ENCODE measurements around the gene OBSCN.

The OBSCN gene

DNA sequence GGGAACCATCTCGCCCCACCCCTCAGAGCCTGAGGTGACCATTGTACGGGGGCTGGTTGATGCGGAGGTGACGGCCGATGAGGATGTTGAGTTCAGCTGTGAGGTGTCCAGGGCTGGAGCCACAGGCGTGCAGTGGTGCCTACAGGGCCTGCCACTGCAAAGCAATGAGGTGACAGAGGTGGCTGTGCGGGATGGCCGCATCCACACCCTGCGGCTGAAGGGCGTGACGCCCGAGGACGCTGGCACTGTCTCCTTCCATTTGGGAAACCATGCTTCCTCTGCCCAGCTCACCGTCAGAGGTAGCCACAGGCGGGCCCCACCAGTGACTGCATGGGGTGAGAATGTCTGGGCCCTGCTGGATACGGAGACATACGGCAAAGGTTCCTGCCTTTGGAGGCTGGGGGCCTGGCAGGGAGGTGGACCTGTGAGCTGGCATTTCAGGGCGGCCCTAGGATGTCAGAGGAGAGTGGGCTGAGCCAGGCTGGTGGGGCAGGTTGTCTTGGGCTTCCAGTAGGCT, 100.3 kb downstream of the OBSCN start:
- DNase-seq (ENCODE audit: low read depth in 2 of 2) = no peak

DNA sequence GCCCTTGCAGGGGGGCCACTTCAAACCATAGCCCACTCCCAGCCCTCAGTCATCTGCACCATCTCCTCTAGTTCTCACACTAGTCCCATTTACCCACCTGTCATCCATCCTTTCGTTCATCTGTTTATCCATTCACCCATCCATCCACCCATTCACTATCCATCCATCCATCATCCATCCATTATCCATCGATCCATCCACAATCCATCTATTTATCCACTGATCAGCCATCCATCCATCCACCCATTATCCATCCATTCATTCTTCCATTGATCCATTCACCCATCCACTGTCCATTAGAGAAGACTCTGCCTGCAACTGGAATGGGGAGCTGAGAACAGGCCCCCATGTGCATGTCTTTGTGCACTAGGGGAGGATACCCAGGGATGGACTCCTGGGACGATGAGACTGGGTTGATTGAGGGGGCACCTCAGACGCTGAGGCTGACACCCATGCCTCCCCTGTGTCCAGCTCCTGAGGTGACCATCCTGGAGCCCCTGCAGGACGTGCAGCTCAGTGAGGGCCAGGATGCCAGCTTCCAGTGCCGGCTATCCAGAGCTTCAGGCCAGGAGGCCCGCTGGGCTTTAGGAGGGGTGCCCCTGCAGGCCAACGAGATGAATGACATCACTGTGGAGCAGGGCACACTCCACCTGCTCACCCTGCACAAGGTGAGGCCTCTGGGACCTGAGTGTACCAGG, 100.9 kb downstream of the OBSCN start:
- DNase-seq (ENCODE audit: low read depth in 2 of 2) = no peak

DNA sequence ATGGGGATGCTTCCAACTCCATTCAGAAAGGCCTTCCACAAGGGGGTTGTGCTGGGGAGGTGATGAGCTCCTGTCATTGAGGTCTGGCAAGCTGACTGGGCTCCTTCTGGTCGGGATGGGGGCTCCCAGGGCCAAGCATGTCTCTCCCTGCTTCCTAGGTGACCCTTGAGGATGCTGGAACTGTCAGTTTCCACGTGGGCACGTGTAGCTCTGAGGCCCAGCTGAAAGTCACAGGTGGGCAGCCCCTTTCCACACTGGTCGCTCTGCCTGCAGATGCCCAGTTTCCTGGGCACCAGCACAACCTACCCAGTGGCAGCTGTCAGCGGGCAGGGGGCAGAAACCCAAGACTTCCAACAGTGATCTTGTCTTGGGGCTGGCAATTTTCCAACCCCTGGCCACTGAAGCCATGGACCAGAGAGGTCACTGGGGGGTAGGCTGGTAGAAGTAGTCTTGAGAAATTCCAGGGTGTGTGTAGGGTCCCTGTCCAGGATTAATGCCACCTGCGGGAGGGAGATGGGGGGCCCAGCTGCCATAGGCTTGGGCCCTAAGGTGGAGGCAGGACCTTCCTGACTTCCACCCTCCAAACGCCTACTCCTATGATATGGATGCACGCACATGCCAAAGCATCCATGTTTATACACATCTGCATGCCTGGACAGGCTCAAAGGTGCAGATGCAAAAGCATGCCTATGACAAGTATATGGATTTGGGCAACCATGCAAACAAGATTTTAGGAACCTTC, 101.7 kb downstream of the OBSCN start:
- no peak for DNase-seq (ENCODE audit: low read depth in 2 of 2)

DNA sequence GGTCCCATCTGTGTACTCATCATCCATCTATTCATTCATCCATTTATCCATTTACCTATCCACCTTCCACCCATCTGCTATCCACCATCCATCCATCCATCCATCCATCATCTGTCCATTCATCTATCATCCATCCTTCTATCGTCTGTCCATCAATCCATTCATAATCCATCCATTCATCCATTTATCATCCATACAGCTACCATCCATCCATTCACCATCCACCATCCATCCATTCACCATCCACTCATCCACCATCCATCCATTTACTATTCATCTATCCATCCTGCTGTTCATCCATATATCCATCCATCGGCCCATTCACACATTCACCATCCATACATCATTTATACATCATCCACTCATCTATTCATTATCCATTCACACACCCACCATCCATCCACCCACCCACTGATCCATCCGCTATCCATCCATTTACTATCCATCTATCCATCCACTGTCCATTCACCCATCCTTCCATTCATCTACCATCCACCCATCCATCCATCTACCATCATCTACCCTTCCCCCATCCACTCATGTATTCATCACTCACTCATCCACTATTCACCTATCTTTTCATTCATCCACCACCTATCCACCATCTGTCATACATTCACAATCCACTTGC, 102.4 kb downstream of the OBSCN start:
- DNase-seq (ENCODE audit: low read depth in 2 of 2) = no peak

DNA sequence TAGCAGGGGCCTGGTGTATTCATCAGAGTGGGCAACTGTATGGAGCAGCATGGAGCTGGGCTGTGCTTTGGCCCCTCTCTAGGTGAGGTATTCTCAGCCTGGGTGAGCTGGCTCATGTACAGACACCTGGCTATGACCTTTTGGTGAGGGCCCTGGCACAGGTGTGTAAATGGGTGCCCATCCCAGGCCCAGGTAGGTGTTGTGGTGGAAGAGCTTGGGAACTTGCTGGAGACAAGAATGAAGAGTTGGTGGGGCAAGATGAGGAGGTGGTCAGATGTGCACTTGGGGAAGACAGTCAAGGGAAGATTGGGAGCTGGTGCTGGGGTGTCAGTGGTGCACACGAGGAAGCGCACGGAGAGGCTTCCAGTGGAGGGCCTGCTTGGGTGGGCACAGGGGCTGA, 103.2 kb downstream of the OBSCN start:
- DNase-seq (ENCODE audit: low read depth in 2 of 2) = no peak

DNA sequence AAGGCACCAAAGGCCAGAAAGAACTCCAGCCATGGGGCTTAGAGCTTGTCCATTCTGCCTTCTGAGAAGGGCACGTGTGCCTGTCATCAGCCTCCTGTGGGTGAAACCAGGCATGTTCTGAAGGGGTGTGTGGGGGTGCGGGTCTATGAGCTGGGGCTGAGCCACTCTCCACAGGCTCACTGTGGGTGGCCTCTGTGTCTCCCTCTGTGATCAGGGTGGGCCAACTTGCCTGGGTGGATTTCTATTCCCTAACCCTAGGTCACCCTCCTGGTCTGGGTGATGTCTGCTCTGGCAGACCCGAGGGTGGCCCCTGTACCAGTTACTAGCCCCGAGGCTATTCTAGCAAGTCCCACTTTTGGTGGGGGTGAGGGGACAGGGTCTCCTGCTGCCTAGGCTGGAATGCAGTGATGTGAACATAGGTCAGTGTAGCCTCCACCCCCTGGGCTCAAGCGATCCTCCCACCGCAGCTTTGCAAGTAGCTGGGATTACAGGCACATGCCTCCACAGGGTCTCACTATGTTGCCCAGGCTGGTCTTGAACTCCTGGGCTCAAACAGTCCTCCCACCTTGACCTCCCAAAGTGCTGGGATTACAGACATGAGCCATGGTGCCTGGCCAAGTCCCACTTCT, 104.4 kb downstream of the OBSCN start:
- DNase-seq (ENCODE audit: low read depth in 2 of 2) = no peak

DNA sequence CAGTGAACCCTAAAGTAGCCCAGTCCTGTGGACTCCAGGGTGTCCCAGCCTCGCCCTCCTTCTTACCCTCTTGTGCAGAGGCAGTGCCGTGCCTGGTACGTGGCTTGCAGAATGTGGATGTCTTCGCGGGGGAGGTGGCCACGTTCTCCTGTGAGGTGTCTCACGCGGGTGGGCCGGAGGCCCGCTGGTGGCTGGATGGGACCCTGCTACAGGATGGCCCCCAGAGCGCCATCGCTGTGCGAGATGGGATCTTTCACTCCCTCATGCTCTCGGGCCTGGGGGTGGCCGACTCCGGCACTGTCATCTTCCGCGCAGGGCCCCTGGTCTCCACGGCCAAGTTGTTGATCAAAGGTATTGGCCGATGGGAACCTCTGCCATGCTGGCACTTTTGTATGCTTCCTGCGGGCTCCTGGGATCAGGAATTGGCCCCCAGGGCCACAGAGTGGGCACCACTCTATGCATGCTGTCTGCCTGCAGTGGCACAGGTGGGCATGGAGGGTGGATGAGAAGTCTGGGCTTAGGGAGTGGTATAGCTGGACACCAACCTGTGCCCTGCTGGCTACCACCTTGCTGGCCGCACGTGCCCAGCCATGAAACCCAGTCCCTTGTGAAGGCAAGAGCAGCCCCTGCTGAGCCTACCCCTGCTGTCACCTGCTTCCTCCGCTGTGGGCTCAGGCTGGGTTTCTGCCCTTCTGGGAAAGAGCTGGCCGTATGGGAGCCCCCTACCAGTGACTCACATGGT, 105.9 kb downstream of the OBSCN start:
- DNase-seq (ENCODE audit: low read depth in 2 of 2) = no peak

DNA sequence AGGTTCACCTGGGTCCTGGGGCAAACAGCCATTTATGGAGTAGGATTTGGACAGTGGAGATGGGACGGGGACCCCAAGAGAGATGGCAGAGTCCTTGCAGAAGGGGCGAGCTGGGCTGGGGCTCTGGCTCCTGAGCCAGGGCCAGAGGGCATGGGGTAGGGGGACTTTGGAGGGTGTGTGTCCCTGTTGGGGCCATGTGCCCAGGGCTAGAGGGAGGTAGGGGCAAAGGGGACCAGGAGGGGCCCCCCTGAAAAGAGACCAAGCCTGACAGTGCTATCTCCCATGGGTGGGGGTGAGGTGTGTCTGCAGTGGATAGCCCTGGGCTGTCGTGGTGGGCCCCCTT, 106.4 kb downstream of the OBSCN start:
- DNase-seq (ENCODE audit: low read depth in 2 of 2) = no peak

DNA sequence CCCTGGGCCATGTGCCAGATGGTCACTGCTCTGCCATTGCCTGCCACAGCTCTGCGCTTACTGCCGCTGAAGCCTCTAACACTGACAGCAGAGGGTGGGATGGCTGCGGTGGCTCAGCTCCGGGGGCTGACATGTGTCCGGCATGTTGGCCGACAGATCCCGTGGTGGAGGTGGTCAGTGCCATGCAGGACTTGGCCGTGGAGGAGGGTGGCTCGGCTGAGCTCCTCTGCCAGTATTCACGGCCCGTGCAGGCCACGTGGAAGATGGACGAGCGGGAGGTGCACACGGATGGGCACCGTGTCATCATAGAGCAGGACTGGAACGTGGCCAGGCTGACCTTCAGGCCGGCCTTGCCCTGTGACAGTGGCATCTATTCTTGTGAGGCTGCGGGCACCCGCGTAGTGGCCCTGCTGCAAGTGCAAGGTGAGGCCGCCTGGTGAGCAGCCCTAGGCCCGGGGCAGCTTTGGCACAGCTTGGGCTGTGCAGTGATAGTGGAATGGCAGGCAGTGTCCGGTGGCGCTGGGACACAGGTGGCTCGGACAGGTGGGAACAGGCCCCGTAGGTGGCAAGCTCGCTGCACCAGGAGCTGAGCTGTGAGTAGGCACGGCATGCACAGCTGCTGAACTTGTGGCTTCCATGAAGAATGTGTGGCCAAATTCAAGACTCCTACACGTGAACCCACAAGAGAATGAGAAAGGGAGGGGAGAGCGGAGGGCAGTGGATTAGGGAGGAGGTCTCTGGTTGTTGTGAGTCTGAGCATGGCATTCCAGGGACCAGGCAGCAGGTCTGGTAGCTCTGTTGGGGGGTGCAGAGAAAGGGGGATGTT, 107.0 kb downstream of the OBSCN start:
- no peak for DNase-seq (ENCODE audit: low read depth in 2 of 2)

DNA sequence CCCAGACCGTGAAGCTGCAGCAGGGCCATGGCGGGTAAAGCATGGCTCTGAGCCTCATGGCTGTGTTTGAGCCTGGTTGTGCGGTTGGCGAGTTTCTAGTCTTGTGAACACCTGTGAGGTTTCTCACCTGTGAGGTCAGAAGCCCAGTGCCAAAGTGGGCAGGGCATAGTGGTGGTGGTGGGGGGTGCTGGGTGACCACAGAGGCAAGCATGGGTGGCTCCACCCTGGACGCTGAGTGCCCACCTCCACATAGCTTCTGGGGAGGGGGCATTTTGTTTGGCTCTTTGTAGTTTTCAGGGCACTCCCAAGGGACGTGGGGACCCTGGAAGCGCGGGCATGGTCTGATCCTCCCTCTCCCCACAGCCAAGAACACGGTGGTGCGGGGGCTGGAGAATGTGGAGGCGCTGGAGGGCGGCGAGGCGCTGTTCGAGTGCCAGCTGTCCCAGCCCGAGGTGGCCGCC, 107.7 kb downstream of the OBSCN start:
- no peak for DNase-seq (ENCODE audit: low read depth in 2 of 2)

DNA sequence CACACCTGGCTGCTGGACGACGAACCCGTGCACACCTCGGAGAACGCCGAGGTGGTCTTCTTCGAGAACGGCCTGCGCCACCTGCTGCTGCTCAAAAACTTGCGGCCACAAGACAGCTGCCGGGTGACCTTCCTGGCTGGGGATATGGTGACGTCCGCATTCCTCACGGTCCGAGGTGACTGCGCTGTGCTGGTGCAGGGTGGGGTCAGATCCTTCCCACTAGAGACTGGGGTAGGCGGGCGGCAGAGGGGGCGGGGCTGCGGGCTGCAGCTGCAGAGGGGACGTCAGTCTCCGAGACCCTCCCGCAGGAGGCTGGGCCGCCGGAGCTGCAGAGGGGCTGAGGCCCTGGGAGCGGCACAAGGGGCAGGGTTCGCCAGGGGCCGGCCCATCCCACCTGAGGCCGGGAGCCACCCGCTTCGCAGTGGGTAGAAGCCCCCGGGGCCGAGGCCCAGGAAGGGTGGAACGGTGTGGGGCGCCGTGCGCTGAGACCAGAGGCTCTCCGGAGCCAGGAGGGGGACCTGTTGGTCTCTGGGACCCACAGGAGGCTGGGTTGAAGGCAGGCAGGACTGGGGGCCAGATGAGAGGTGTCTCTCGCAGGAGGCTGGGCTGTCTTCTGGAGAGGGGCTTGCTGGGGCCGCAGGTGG, 108.2 kb downstream of the OBSCN start:
- no peak for DNase-seq (ENCODE audit: low read depth in 2 of 2)

DNA sequence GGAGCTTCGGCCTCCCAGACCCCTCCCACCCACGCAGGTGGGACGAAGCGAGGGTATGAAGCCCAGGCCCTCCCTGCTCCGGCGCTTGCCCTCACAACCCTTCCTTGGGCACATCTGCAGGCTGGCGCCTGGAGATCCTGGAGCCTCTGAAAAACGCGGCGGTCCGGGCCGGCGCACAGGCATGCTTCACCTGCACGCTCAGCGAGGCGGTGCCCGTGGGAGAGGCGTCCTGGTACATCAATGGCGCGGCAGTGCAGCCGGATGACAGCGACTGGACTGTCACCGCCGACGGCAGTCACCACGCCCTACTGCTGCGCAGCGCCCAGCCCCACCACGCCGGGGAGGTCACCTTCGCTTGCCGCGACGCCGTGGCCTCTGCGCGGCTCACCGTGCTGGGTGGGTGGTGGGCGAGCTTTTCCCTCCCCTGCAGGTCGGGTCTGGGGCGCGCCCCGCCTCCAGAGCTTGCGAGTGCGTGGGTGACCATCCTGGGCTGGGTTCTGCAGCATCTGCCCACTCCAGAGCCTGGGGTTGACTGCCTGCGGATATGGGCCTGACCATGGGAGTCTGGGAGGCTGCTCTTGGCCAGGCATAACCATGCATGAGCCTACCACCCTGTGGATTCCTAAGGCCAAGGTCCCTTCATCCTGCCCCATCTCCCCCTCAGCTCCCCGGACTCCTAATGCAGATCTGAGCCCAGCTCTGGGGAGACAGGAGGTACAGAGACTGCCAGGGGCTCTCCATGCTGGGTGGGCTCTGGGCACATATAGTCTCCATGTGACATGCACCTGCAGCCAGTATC, 108.9 kb downstream of the OBSCN start:
- DNase-seq (ENCODE audit: low read depth in 2 of 2) = no peak

DNA sequence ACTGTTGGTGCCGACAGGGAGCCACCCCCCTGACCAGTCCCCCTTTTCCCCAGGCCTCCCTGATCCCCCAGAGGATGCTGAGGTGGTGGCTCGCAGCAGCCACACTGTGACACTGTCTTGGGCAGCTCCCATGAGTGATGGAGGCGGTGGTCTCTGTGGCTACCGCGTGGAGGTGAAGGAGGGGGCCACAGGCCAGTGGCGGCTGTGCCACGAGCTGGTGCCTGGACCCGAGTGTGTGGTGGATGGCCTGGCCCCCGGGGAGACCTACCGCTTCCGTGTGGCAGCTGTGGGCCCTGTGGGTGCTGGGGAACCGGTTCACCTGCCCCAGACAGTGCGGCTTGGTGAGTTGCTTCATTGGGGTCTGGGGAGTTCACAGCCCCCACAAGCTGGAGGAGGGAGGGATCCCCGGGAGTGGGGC, 109.6 kb downstream of the OBSCN start:
- no peak for DNase-seq (ENCODE audit: low read depth in 2 of 2)

DNA sequence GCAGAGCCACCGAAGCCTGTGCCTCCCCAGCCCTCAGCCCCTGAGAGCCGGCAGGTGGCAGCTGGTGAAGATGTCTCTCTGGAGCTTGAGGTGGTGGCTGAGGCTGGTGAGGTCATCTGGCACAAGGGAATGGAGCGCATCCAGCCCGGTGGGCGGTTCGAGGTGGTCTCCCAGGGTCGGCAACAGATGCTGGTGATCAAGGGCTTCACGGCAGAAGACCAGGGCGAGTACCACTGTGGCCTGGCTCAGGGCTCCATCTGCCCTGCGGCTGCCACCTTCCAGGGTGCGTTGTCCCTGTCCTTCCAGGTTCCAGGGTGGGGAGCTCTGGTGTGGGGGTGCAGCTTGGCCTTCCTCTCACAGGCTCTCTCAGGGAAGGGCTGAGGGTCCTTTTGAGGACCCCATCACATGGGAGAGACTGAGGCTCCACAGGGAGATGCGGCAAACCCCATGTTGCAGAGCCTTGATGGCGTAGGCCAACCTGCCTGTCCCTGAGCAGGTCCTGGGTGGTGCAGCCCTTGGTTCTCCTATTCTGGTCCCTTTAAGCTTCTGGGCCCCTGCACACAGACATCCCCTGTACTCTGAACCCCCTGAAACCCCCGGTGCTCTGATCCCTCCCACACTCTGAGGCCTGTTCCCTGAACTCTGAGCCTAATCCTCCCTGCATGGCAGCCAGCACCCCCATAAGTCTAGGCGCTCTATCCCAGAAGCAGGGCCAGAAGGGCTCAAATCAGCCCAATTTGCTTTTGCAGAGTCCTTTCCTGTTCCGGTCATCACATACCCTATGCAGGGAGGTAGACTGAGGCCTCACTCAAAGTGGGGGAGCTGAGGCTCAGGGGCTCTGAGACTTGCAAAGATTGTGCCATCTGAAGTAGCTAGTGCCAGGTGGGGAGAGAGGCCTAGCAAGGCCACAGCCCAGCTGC, 110.3 kb downstream of the OBSCN start:
- DNase-seq (ENCODE audit: low read depth in 2 of 2) = no peak

DNA sequence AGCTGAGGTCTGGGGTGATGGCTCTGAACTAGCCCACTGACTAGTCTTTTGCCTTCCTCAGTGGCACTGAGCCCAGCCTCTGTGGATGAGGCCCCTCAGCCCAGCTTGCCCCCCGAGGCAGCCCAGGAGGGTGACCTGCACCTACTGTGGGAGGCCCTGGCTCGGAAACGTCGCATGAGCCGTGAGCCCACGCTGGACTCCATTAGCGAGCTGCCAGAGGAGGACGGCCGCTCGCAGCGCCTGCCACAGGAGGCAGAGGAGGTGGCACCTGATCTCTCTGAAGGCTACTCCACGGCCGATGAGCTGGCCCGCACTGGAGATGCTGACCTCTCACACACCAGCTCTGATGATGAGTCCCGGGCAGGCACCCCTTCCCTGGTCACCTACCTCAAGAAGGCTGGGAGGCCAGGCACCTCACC, 111.0 kb downstream of the OBSCN start:
- DNase-seq (ENCODE audit: low read depth in 2 of 2) = no peak

DNA sequence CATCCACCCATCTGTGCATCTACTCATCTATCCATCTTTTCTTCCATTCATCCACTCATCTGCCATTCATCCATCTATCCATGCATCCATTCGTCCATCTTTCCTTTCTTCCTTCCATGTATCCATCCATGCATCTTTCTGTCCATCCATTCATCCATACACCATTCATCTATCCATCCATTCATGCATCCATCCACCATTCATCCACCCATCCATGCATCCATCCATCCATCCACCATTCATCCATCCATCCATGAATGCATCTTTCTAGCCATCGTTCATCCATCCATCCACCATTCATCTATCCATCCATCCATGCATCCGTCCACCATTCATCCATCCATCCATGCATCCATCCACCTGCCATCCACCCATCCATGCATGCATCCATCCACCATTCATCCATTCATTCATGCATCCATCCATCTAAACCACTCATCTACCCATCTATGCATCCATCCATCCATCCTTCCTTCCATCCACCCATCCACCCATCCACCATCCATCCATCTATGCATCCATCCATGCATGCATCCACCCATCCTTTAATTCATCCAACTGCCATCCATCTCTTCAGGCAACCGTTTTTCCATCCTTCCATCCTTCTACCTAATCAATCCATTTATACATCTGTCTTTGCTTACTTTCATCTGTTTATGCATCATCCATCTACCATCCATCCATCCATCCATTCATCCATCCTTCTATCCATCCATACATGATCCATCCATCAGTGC, 111.7 kb downstream of the OBSCN start:
- no peak for DNase-seq (ENCODE audit: low read depth in 2 of 2)

DNA sequence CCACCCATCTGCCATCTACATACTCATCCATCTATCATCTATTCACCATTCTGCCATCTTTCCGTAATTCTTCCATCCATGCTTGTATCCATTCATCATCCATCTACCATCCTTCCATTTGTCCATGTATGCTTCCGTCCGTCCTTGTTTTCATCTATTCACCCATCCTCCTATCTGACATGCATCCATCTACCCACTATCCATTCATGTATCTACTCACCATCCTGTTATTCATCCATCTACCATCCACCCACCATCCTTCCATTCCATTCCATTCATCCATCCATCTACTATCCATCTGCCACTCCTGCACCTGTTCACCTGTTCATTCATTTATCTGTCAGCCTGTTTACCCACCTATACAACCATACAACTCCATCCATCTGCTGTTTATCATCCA, 112.5 kb downstream of the OBSCN start:
- no peak for DNase-seq (ENCODE audit: low read depth in 2 of 2)

DNA sequence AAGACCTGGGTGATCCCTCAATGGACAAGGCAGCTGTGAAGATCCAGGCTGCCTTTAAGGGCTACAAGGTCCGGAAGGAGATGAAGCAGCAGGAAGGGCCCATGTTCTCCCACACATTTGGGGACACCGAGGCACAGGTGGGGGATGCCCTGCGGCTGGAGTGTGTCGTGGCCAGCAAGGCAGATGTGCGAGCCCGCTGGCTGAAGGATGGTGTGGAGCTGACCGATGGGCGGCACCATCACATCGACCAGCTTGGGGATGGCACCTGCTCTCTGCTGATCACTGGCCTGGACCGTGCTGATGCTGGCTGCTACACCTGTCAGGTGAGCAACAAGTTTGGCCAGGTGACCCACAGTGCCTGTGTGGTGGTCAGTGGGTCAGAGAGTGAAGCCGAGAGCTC, 113.6 kb downstream of the OBSCN start:
- no peak for DNase-seq (ENCODE audit: low read depth in 2 of 2)

All from stimulated activated CD8-positive, alpha-beta memory T cell treated with anti-CD3 and anti-CD28 coated beads, Interleukin-15, amount 100 ng/mL, for 48 hours (primary cell).